K562 (cell line): ENCODE data around the gene HDGFL2. TPM values are rescaled to one million over a fixed set of nuclear protein-coding genes. Genes with fewer than 3 reads are reported as not detected.

ENCODE experiments used
- ATAC-seq: fragments of 200-7000 bp; cut with Tn5 transposase; 3 replicates; pipeline ENCODE4 v1.9.1; 2020; ENCODE audit warnings: moderate library complexity
- BruUV-seq: library from RNA; stranded (reverse); fragments of 400-500 nt; replicated peaks from 2 replicates; lab custom pipeline; 2021; lab: Mats Ljungman, UMichigan
- CTCF ChIA-PET: fragments of 300-600 bp; formaldehyde crosslinking; extraction: SDS; loops from one replicate; lab custom pipeline; 2021; ENCODE audit warnings: low intra/inter-chr PET ratio; lab: Yijun Ruan, JAX
- POLR2A ChIA-PET: fragments of 300-600, 350-650 bp; sonication (Branson Sonifier 250); formaldehyde crosslinking; extraction: SDS; loops from one replicate; lab custom pipeline; 2021; ENCODE audit warnings: antibody characterized with exemption, inconsistent platforms; lab: Yijun Ruan, JAX
- DNase-seq, 4 experiments: peaks; one replicate each; pipeline versions ENCODE4 v3.0.0 to v3.0.0-alpha.2; 2011 to 2018; ENCODE audit warnings: low spot score in 3 of 4, mixed read lengths in 3 of 4; ENCODE audit errors: extremely low read depth in 1 of 4
- FAIRE-seq: peaks from 2 replicates; lab custom pipeline; 2011; peaks lifted over from hg19 to GRCh38; lab: Jason Lieb, UNC
- H2AFZ ChIP-seq: 2 replicates; pipeline ENCODE4 v1.6.0; 2011; ENCODE audit warnings: low read depth, low read length, control low read depth, inconsistent platforms
- H3K27ac ChIP-seq: fragments of 200-600 bp; 3 replicates; pipeline ENCODE4 v1.8.0; 2011; ENCODE audit warnings: low read depth, mild to moderate bottlenecking, control low read depth, inconsistent platforms, low read length, moderate library complexity, mixed read lengths; ENCODE audit errors: extremely low read depth
- H3K27me3 ChIP-seq, 2 experiments: fragments of 300-600 bp in 1 of 2; 2 replicates in 1 of 2; 3 replicates in 1 of 2; pipeline versions ENCODE4 v1.6.0 to v1.8.0; 2011; ENCODE audit warnings: inconsistent platforms in 2 of 2, low read length in 2 of 2, mild to moderate bottlenecking in 1 of 2, mixed read lengths in 1 of 2, moderate library complexity in 1 of 2; ENCODE audit not compliant: control insufficient read depth in 2 of 2, insufficient read depth in 2 of 2
- H3K36me3 ChIP-seq: fragments of 300-600 bp; 3 replicates; pipeline ENCODE4 v1.8.0; 2011; ENCODE audit warnings: mild to moderate bottlenecking, low read length, inconsistent platforms; ENCODE audit not compliant: control insufficient read depth, insufficient read depth
- H3K4me1 ChIP-seq, 2 experiments: fragments of 200-600 bp in 1 of 2; replicated peaks in 1 of 2; 2 replicates in 1 of 2; 3 replicates in 1 of 2; pipeline versions ENCODE4 v1.5.1 to v1.8.0; 2011; ENCODE audit warnings: inconsistent platforms in 2 of 2, low read length in 2 of 2, mild to moderate bottlenecking in 1 of 2, mixed read lengths in 1 of 2, moderate library complexity in 1 of 2; ENCODE audit not compliant: control insufficient read depth in 2 of 2, insufficient read depth in 2 of 2
- H3K4me2 ChIP-seq: 2 replicates; pipeline ENCODE4 v1.6.1; 2011; ENCODE audit warnings: low read length, control low read depth, inconsistent platforms, mixed read lengths; ENCODE audit not compliant: insufficient read depth
- H3K4me3 ChIP-seq: fragments of 200-600 bp; sonication (generic), shearing (Covaris generic); 2 replicates; pipeline ENCODE4 v1.5.1; 2016; ENCODE audit warnings: control low read depth, inconsistent platforms
- H3K79me2 ChIP-seq: fragments of 200-600 bp; 3 replicates; pipeline ENCODE4 v1.8.0; 2011; ENCODE audit warnings: low read length, inconsistent platforms; ENCODE audit not compliant: control insufficient read depth, insufficient read depth
- H3K9ac ChIP-seq, 2 experiments: 2 replicates each; pipeline versions ENCODE4 v1.6.0 to v1.6.1; 2011; ENCODE audit warnings: low read depth in 2 of 2, low read length in 2 of 2, control low read depth in 1 of 2, inconsistent platforms in 1 of 2, mild to moderate bottlenecking in 1 of 2, mixed read lengths in 1 of 2; ENCODE audit not compliant: insufficient read depth in 1 of 2
- H3K9me1 ChIP-seq: one replicate; pipeline ENCODE4 v1.6.0; 2011; ENCODE audit warnings: inconsistent platforms, mild to moderate bottlenecking, low read length, moderate library complexity; ENCODE audit not compliant: control insufficient read depth, insufficient read depth
- H3K9me3 ChIP-seq: replicated peaks from 2 replicates; pipeline ENCODE4 v1.5.1; 2011; ENCODE audit warnings: low read depth, low read length, inconsistent platforms; ENCODE audit not compliant: control insufficient read depth, insufficient read depth
- H4K20me1 ChIP-seq: replicated peaks from 2 replicates; pipeline ENCODE4 v1.6.1; 2011; ENCODE audit warnings: low read length, inconsistent platforms, mixed read lengths; ENCODE audit not compliant: control insufficient read depth, insufficient read depth
- ATF6 ChIP-seq: sonication (generic); formaldehyde crosslinking; IDR thresholded peaks from 2 replicates; pipeline ENCODE4 v1.4.0; 2020; ENCODE audit warnings: mild to moderate bottlenecking, missing genetic modification reagents
- CHCHD3 ChIP-seq: fragments of 250-450 bp; sonication (Bioruptor Pico); IDR thresholded peaks from 2 replicates; pipeline ENCODE4 v2.1.2; 2022; ENCODE audit warnings: mild to moderate bottlenecking
- E2F6 ChIP-seq, 2 experiments: IDR thresholded peaks; 2 replicates each; pipeline ENCODE4 v1.6.1; 2011; ENCODE audit warnings: borderline replicate concordance in 1 of 2, control low read depth in 1 of 2, low read depth in 1 of 2, low read length in 1 of 2, mild to moderate bottlenecking in 1 of 2, mixed read lengths in 1 of 2, moderate library complexity in 1 of 2; ENCODE audit not compliant: insufficient read depth in 1 of 2, insufficient read length in 1 of 2, poor library complexity in 1 of 2, severe bottlenecking in 1 of 2; ENCODE audit errors: extremely low read depth in 1 of 2
- IRF2 ChIP-seq: sonication (generic); formaldehyde crosslinking; IDR thresholded peaks from 2 replicates; pipeline ENCODE4 v1.8.1; 2022; ENCODE audit warnings: mild to moderate bottlenecking, missing genetic modification reagents
- MEF2A ChIP-seq: IDR thresholded peaks from 2 replicates; pipeline ENCODE4 v1.6.1; 2011; ENCODE audit warnings: low read depth, mild to moderate bottlenecking, low read length, moderate library complexity; ENCODE audit not compliant: control insufficient read depth
- MXI1 ChIP-seq: IDR thresholded peaks from 2 replicates; pipeline ENCODE4 v1.6.1; 2011; ENCODE audit warnings: low read depth, mild to moderate bottlenecking, improper control_type of control experiment, low read length
- MYC ChIP-seq, 2 experiments: fragments of 250-450 bp in 1 of 2; sonication (Bioruptor Pico) in 1 of 2; IDR thresholded peaks; 2 replicates each; pipeline versions ENCODE4 v1.5.1 to v1.6.1; 2012 to 2021; ENCODE audit warnings: low read depth in 2 of 2, borderline replicate concordance in 1 of 2, improper control_type of control experiment in 1 of 2, low read length in 1 of 2, mild to moderate bottlenecking in 1 of 2, moderate library complexity in 1 of 2
- PATZ1 ChIP-seq: fragments of 250-450 bp; sonication (Bioruptor Pico); IDR thresholded peaks from 2 replicates; pipeline ENCODE4 v1.5.0; 2020; ENCODE audit warnings: mild to moderate bottlenecking, borderline replicate concordance
- POU5F1 ChIP-seq: fragments of 150-350 bp; IDR thresholded peaks from 2 replicates; pipeline ENCODE4 v1.6.1; 2014; ENCODE audit warnings: borderline replicate concordance, low read length, low read depth, mild to moderate bottlenecking; ENCODE audit not compliant: partially characterized antibody
- PTTG1 ChIP-seq: fragments of 450-650 bp; IDR thresholded peaks from 2 replicates; pipeline ENCODE4 v1.6.1; 2016; ENCODE audit warnings: low read depth, mild to moderate bottlenecking, missing genetic modification characterization, missing compliant biosample characterization
- TCF7 ChIP-seq: sonication (generic); IDR thresholded peaks from 2 replicates; pipeline ENCODE4 v1.6.1; 2016; ENCODE audit warnings: antibody characterized with exemption, borderline replicate concordance
- THAP12 ChIP-seq: fragments of 250-450 bp; sonication (Bioruptor Pico); IDR thresholded peaks from 2 replicates; pipeline ENCODE4 v1.9.0; 2021; ENCODE audit warnings: mild to moderate bottlenecking, inconsistent platforms
- ZNF197 ChIP-seq: fragments of 200-800 bp; sonication (Bioruptor generic); IDR thresholded peaks from 2 replicates; pipeline ENCODE4 v1.6.1; 2016; ENCODE audit warnings: low read depth, missing genetic modification characterization, missing compliant biosample characterization
- WGBS: fragments of 100-300 bp; shearing (Covaris generic); methylation state at CpG from one replicate; pipeline ENCODE4 v1.1.6; 2016; ENCODE audit warnings: low coverage, mixed read lengths; ENCODE audit not compliant: insufficient coverage; ENCODE audit errors: missing lambda C conversion rate; 5-methylcytosine and 5-hydroxymethylcytosine counted together
- in situ Hi-C: fragments of 300-500 bp; cut with MboI; formaldehyde crosslinking; loops from 4 replicates; pipeline ENCODE4 v1.15.0; 2018; ENCODE audit warnings: inconsistent platforms, mixed read lengths
- intact Hi-C: fragments of 100-400 bp; cut with micrococcal nuclease; formaldehyde crosslinking; loops from 2 replicates; pipeline ENCODE4 v1.14.2; 2022
- polyA plus RNA-seq, 8 experiments: library from polyadenylated mRNA; depleted of rRNA in 4 of 8; stranded (reverse) in 5 of 8; unstranded in 3 of 8; fragments of >200 nt; fragmentation: Nextera tagmentation in 2 of 8; fragmentation: Illumina TruSeq in 1 of 8; extraction: Ambion mirVana in 2 of 8; extraction: Trizol in 1 of 8; gene quantifications; 2 replicates each; pipeline versions ENCODE4 v1.2.1 to v1.2.3, GENCODE V29; 2011 to 2014; ENCODE audit warnings: inconsistent platforms in 1 of 8, missing spikeins in 1 of 8
- total RNA-seq, 7 experiments: library from RNA; depleted of rRNA in 6 of 7; stranded (reverse); fragments of >200 nt in 6 of 7; fragmentation: Illumina TruSeq in 2 of 7; extraction: Trizol in 2 of 7; gene quantifications; 2 replicates each; pipeline versions ENCODE4 v1.2.1 to v1.2.3, GENCODE V29; 2011 to 2021; ENCODE audit warnings: low replicate concordance in 1 of 7

The HDGFL2 gene
- total and polyA plus RNA-seq, 9 of the 15 experiments (the other 6 are each of a cell fraction or from before 2014, with no cell fraction given) = 0.13 to 61.7 (median 16.0) TPM

GRCh38 chr19:4507150-4507452 lies 35.0 kb downstream of the HDGFL2 start:
- no peak for FAIRE-seq

More at GRCh38 chr19:4507150-4507452, 35.0 kb downstream of the HDGFL2 start:
- Histone ChIP-seq H2AFZ (no peak overlapping the region), H3K4me3 (no peak overlapping the region)
- 77% methylated on average over 12 of the region's 12 CpGs for WGBS
- TF ChIP-seq MXI1 = no peak
- TF ChIP-seq PTTG1 (tag) = no peak
- TF ChIP-seq ZNF197 (CRISPR knock-in tag) = no peak
- TF ChIP-seq THAP12 (CRISPR knock-in tag) = no peak
- no peak for TF ChIP-seq POU5F1
- TF ChIP-seq TCF7 = no peak
- TF ChIP-seq MEF2A = no peak
- no peak for TF ChIP-seq CHCHD3 (CRISPR knock-in tag)
- no peak for TF ChIP-seq ATF6
- TF ChIP-seq MYC (IDR thresholded peaks at IDR 0.05; ENCODE audit: low read depth, low read length) = no peak
- no peak for TF ChIP-seq MYC (CRISPR knock-in tag; IDR thresholded peaks at IDR 0.05; ENCODE audit: borderline replicate concordance, low read depth)
- no peak for TF ChIP-seq E2F6 (IDR thresholded peaks at IDR 0.05; ENCODE audit: borderline replicate concordance in 1 of 2, extremely low read depth in 1 of 2, insufficient read depth in 1 of 2, insufficient read length in 1 of 2, low read depth in 1 of 2, low read length in 1 of 2, poor library complexity in 1 of 2, severe bottlenecking in 1 of 2)
- no peak for TF ChIP-seq PATZ1 (CRISPR knock-in tag)
- TF ChIP-seq IRF2 = no peak
- TF ChIP-seq, all 486 proteins: peak for 0
- Histone ChIP-seq H3K27me3 (peaks cover 12 to 17% of the 10 kb centered on the region in 2 experiments; a peak in 4 of 5 replicates), H3K36me3 (peaks cover 12% of the 10 kb centered on the region; the same call in 1 of the 3 replicates), H3K9me3 (no peaks in the 10 kb centered on the region), H3K79me2 (no peaks in the 10 kb centered on the region), H3K27ac (no peak overlapping the region), H3K4me2 (no peak overlapping the region), H3K9me1 (peaks cover 3% of the 10 kb centered on the region), H3K4me1 (peaks cover 0 to 69% of the 10 kb centered on the region in 2 experiments; a peak in 2 of 5 replicates), H4K20me1 (peaks cover 5% of the 10 kb centered on the region; the same call in 1 of the 2 replicates), H3K9ac (no peak overlapping the region)
- in situ Hi-C loops = no loop called here
- no TSS peak for BruUV-seq
- POLR2A ChIA-PET = interaction anchor here (0.8 kb wide), 1 partner anchor 16 kb away, joined by 5 read pairs; no protein-coding TSS in a partner anchor
- CTCF ChIA-PET = interaction anchor here (0.6 kb wide), 1 partner anchor 274 kb away, joined by 3 read pairs; no protein-coding TSS in a partner anchor
- no peak for ATAC-seq
- DNase-seq = no peak
- intact Hi-C loops = no loop called here
